ENCODE measurements around the gene TCTN1.
A peak's percentile ranks its signal among the peaks of the same experiment; 100 is the strongest.
"Not testable (repeated sequence)": the region's sequence is repeated elsewhere in the genome, so short reads cannot be mapped to it uniquely, and the experiment has no call there.

The TCTN1 gene

DNA sequence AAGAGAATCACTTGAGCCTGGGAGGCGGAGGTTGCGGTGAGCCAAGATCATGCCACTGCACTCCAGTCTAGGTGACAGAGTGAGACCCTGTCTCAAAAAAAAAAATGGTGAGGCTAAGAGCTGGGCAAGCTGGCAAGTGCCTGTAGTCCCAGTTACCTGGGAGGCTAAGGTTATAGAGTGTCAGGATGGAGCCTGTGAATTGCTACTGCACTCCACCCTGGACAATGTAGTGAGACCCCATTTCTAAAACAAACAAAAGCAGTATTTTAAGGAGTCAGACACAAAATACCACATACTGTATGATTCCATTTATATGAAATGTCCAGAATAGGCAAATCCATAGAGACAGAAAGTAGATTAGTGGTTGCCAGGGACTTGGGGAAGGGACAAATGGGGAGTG, 26.8 kb upstream of the TCTN1 start:
- DNase-seq: not testable (repeated sequence)

DNA sequence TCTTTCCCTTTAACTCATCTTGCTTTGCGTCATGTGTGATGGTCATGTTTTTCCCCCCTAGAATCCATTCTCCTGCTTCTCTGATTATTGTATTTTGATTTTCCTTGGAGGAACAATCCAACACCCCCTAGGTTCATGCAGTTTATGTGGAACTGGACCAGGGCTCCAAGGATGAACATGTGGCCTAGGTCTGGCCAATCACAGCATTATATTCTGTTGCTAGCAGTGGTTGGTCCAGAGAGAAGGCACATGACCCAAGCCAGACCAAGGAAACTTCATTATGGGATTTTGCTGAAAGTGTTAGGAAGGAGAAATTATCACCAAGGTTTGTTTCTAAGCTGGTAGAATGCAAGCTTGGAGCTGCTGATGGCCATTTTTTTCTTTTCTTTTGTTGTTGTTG, 23.9 kb upstream of the TCTN1 start:
- DNase-seq: no peak

GRCh38 chr12:110590806-110591326, 23.1 kb upstream of the TCTN1 start:
- DNase-seq: no peak

DNA sequence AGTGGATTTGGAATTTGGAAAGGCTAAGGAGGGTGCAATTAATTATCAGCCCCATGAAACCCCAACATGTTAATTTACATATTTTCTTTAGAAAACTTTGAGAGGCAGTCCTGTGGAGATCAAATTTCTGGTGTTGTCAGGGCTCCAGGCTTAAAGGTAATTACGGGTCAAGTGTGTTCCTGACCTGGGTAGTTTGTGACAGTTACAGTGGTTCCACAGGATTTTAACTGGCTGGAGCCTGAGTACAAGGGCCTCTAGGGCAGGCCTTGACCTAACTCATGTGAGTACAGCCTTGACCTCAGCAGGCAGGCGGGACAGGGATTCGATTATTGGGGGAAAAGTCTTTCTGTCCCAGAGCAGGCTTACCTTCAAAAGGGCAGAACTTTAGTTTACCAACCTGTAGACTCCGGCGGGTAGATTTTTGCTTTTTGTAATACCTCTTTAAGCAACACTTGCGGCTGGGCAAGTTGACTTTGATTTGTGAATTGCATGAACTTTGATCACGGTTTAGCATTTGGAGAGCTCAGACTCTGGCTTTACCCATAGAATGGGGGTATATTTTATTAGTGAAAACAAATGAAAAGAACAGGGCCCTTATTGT, 22.4 kb upstream of the TCTN1 start:
- DNase-seq: no peak

DNA sequence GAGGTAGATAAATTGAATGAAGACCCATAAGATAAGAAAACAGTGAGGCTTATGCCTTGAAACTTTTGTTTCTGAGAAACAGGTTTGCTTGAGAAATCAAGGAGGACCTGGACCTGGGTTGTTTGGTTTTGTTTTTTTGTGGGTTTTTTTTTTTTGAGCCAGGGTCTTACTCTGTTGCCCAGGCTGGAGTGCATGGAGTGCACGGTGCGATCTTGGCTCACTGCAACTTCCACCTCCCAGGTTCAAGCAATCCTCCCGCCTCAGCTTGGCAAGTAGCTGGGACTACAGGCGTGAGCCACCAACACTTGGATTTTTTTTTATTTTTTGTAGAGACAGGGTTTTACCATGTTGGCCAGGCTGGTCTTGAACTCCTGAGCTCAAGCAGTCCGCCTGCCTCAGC, 21.9 kb upstream of the TCTN1 start:
- no peak for DNase-seq

GRCh38 chr12:110592919-110593318, 21.0 kb upstream of the TCTN1 start:
- DNase-seq: not testable (repeated sequence)

DNA sequence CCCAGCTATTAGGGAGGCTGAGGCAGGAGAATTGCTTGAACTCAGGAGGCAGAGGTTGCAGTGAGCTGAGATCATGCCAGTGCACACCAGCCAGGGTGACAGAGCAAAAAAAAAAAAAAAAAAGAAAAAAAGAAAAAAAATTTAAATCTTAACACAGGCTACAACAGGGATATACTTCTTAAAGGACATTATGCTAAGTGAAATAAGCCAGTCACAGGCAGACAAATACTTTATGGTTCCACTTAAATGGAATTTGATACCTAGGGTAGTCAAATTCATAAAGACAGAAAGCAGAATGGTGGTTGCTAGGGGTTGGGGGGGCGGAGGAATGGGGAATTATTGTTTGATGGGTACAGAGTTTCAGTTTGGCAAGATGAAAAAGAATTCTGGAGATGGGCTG, 16.0 kb upstream of the TCTN1 start:
- DNase-seq: no peak

GRCh38 chr12:110599334-110599733, 14.6 kb upstream of the TCTN1 start:
- no peak for DNase-seq

GRCh38 chr12:110600254-110600653, 13.7 kb upstream of the TCTN1 start:
- peak; percentile 14 to 50 for DNase-seq

- DNase-seq: peak; percentile 4 to 67
Measured at GRCh38 chr12:110602085-110602814, 11.7 kb upstream of the TCTN1 start.

GRCh38 chr12:110606253-110606611, 7.7 kb upstream of the TCTN1 start:
- DNase-seq: no peak

GRCh38 chr12:110613071-110613770, 708 bp upstream of the TCTN1 start:
- no peak for DNase-seq

DNA sequence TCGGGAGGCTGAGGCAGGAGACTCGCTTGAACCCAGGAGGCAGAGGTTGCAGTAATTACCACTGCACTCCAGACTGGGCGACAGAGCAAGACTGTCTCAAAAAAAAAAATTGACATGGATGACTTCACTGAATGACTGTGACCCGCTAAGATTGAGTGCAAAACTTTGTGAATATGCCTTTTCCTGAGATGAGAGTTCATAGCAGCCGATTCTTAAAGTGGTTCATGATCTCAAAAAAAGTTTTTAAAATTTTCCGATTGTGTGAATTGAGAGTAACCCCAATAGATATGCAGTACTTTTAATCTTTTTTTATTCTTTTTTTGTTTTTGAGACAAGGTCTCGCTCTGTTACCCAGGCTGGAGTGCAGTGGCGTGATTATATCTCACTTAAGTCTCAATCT, 1.2 kb downstream of the TCTN1 start:
- DNase-seq: no peak

DNA sequence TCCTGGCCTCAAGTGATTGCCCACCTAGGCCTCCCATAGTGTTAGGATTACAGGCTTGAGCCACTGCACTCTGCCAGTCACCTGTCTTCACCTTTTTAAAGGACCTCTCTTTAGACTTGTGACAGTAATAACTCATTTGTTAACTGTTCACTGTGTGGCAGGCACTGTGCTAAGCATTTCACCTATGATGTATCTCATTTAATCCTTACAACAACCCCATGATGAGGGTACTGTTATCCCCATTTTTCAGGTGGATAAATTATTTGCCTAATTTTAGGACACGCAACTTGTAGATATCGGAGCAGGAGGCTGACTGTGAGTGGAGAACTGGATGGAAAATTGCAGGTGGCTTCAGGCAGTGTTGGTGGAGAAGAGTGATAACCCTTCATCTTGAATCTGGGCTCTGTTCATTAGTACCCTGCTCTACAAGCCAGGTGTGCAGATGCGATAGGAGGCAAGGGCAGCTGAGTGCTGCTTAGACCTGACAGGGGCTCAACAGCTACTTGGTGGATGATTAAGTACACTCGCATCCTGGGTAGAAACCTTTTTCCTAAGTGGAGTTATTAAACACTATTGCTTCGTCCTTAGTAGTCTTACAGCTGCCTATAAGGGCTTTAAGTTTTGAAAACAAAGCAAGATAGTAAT, 2.7 kb downstream of the TCTN1 start:
- DNase-seq: no peak

- DNase-seq: no peak
Measured at GRCh38 chr12:110619534-110619953, 5.6 kb downstream of the TCTN1 start.

GRCh38 chr12:110622582-110622981, 8.7 kb downstream of the TCTN1 start:
- DNase-seq: no peak

GRCh38 chr12:110627500-110628195, 13.7 kb downstream of the TCTN1 start:
- DNase-seq: no peak

DNA sequence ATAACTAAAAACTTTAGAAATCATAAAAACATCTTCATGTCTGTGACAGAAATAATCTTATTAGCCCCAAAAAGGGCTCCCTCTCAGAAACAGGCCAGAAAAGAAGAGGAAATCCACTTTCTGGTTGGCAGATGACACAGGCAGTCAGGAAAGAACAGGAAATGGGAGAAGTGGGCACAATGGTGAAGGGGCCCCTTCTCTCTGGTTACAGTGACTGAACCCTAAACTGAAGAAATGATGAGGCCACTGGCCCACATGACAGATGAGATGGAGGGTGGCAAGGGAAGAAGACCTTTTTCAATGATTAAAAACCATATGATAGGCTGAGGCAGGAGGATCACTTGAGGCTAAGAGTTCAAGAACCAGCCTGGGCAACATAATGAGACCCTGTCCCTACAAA, 21.1 kb downstream of the TCTN1 start:
- DNase-seq: no peak

DNA sequence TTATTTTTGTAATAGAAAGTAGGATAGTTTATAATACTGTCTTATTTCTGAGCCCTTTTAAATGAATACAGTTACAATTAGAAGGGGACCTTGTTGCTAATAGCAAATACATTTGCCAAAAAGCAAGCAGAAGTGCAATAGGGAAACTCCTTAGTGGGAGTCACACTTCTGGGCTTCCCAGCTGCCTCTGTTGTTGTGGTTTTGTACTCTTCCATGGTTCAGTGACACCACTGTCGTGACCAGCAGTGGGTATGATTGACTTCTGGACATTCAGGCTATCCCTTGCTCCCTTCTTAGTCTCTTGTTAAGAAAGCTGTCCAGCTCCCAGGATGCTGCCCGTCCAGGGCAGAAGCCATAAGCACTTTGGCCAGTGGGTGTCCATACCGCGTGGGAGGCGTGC, 22.6 kb downstream of the TCTN1 start:
- no peak for DNase-seq

- no peak for DNase-seq
Measured at GRCh38 chr12:110637869-110638441, 24.0 kb downstream of the TCTN1 start.

DNA sequence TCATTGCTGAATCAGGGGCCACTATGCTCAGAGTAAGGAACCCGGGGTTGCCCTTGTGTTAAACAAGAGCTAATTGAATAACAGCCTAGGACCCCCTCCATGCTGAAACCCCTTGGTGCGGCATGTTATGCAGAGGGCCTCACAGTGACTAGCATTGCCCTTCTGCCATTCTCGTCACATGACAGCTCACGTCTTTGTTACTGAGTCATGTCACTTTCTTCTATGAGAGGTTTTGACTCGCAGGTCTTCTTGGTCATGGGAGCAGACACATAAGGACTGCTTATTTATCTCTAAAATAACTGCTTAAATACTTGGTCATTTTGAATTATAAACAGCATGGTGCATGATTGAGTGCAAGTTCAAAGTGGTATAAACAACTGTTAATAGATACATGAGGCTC, 24.9 kb downstream of the TCTN1 start:
- no peak for DNase-seq

GRCh38 chr12:110639336-110640141, 25.6 kb downstream of the TCTN1 start:
- no peak for DNase-seq

Data from NCI-H446 (cell line).